ENCODE measurements around the gene EGR1. TPM values are rescaled to one million over a fixed set of nuclear protein-coding genes. Genes with fewer than 3 reads are reported as not detected.

EGR1 gene
- total RNA-seq, 3 donors from 2014 or later = 16.8 to 90.0 (median 23.5) TPM

DNA sequence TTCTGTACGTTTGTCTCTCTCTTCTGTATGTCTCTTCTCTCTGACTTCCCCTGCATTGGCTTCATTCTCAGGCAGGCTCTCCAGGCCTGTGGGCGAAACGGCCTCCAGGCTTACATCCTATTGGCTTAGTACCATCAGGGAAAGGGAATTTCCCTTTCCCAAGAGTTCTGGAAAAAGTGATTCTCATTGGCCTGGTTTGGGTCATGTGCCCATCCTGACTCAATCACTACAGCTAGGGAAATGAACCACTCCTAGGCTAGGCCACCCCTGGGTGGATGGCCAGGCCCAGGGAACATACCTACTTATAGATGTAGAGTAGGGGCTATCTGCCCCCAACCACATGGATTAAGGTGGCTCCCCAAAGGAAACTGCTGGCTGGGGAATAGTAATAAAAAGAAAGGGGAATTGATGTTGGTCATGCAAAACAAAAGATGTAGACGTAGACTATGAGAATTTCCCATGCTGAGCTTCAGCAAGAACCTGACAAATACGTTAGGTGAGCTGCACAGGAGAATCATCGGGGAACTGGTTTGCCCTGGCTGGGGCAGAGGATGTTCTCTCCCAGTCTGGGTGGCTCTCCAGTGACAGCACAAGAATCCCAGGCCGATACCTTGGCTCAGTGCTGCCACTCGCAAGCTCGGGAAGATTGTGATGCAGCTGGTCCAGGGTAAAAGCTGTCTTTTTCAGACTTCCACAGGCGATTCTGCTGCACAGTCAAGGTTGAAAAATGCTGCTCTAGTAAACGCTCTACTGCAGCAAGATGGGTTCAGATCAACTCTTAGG is 3.7 kb upstream of the EGR1 start:
- DNase-seq = no peak
- Histone ChIP-seq H3K4me1 (ENCODE audit: low read depth) (peaks cover 10% of the 10 kb centered on the region), H3K36me3 (ENCODE audit: low read depth) (no peaks in the 10 kb centered on the region), H3K9me3 (no peaks in the 10 kb centered on the region), H3K4me3 (no peak overlapping the region)
- ATAC-seq = no peak
- intact Hi-C loops (cut with DNase I, micrococcal nuclease) = no loop called here
- TF ChIP-seq, protein P1, sequence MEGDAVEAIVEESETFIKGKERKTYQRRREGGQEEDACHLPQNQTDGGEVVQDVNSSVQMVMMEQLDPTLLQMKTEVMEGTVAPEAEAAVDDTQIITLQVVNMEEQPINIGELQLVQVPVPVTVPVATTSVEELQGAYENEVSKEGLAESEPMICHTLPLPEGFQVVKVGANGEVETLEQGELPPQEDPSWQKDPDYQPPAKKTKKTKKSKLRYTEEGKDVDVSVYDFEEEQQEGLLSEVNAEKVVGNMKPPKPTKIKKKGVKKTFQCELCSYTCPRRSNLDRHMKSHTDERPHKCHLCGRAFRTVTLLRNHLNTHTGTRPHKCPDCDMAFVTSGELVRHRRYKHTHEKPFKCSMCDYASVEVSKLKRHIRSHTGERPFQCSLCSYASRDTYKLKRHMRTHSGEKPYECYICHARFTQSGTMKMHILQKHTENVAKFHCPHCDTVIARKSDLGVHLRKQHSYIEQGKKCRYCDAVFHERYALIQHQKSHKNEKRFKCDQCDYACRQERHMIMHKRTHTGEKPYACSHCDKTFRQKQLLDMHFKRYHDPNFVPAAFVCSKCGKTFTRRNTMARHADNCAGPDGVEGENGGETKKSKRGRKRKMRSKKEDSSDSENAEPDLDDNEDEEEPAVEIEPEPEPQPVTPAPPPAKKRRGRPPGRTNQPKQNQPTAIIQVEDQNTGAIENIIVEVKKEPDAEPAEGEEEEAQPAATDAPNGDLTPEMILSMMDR (IDR thresholded peaks at IDR 0.05) = no peak

DNA sequence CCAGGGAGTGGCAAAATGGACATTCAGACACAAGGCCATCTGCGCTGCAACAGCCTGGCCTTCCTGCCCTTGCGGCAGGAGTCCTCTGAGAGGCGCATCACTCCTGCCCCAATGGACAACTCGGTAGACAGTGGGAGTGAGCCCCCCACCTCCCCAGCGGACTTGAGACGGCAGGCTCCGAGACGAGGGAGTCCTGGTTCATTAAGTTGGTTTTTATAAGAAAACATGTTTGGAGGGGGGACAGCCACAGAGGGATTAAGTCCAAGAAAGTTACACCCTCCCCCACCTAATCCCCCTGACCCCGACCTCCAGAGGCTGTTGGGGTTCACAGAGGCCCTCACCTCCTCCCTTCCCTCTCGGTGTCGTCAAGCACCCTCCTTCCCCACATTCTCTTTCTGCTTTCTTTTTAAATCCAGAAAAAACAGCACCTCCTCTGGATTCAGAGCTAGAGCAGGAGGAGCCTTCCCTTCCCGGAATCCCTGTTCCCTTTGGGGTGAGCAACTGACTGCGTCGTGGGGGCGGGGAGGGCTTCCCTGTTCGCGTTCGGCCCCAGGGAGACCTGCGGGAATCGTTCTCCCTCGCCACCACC is 1.8 kb upstream of the EGR1 start:
- ATAC-seq = peak; percentile 4
- Histone ChIP-seq H3K9me3 (no peaks in the 10 kb centered on the region), H3K36me3 (ENCODE audit: low read depth) (no peaks in the 10 kb centered on the region), H3K4me3 (peak overlapping the region; percentile 48), H3K4me1 (ENCODE audit: low read depth) (peaks cover 15% of the 10 kb centered on the region)
- TF ChIP-seq, protein P1 (IDR thresholded peaks at IDR 0.05) = no peak
- peak; percentile 54 to 64 (median 64) for DNase-seq
- intact Hi-C loops (cut with DNase I, micrococcal nuclease) = no loop called here

DNA sequence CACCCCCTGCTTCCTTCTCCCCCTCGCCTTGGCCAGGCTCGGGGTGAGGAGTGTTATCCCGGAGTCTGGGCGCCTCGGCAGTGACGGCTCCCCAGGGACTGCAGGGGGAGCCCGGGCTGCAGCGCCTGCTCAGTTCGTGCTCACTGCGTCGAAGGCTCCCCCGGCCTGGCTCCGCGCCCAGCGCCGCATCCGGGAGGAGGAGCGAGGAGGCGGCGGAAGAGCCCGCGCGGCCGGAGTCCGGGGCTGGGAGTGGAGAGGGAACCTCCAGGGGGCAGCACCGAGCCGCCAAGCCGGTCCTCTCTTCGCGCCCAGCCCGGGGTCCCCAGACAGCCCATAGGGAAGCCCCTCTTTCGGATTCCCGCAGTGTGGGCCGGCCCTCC is 1.3 kb upstream of the EGR1 start:
- Histone ChIP-seq H3K4me1 (ENCODE audit: low read depth) (peaks cover 15% of the 10 kb centered on the region), H3K4me3 (peak overlapping the region; percentile 48), H3K36me3 (ENCODE audit: low read depth) (no peaks in the 10 kb centered on the region), H3K9me3 (no peaks in the 10 kb centered on the region)
- ATAC-seq (peak; percentile 79), DNase-seq (peak; percentile 94 to 98 (median 97))
- intact Hi-C loops (cut with DNase I, micrococcal nuclease) = no loop called here
- TF ChIP-seq, protein P1 (IDR thresholded peaks at IDR 0.05) = peak; percentile 88

DNA sequence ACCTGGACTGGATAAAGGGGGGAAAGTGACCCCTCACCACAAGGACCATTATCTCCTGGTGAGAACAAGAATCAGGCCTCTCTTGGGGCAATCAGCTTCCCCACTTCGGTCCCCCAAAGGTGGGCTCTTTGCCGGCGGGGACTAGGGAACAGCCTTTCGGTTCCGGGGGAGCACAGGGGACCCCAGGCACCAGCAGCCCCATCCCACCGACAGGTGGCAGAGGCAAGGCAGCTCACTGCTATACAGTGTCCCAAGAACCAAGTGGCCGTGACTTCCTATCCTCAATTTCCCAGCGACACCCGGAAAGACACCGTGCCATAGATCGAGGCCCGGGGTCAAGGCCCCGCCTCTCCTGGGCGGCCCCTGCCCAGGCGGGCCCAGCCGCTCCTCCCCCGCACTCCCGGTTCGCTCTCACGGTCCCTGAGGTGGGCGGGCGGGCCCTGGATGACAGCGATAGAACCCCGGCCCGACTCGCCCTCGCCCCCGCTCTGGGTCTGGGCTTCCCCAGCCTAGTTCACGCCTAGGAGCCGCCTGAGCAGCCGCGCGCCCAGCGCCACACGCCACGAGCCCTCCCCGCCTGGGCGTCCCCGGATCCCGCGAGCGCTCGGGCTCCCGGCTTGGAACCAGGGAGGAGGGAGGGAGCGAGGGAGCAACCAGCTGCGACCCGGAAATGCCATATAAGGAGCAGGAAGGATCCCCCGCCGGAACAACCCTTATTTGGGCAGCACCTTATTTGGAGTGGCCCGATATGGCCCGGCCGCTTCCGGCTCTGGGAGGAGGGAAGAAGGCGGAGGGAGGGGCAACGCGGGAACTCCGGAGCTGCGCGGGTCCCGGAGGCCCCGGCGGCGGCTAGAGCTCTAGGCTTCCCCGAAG is 655 bp upstream of the EGR1 start:
- ATAC-seq (peak; percentile 82), DNase-seq (peak; percentile 95 to 97 (median 97))
- TF ChIP-seq, protein P1 (IDR thresholded peaks at IDR 0.05) = no peak
- Histone ChIP-seq H3K36me3 (ENCODE audit: low read depth) (no peaks in the 10 kb centered on the region), H3K4me3 (peak overlapping the region; percentile 48), H3K9me3 (no peaks in the 10 kb centered on the region), H3K4me1 (ENCODE audit: low read depth) (peaks cover 15% of the 10 kb centered on the region)
- intact Hi-C loops (cut with DNase I, micrococcal nuclease) = no loop called here

DNA sequence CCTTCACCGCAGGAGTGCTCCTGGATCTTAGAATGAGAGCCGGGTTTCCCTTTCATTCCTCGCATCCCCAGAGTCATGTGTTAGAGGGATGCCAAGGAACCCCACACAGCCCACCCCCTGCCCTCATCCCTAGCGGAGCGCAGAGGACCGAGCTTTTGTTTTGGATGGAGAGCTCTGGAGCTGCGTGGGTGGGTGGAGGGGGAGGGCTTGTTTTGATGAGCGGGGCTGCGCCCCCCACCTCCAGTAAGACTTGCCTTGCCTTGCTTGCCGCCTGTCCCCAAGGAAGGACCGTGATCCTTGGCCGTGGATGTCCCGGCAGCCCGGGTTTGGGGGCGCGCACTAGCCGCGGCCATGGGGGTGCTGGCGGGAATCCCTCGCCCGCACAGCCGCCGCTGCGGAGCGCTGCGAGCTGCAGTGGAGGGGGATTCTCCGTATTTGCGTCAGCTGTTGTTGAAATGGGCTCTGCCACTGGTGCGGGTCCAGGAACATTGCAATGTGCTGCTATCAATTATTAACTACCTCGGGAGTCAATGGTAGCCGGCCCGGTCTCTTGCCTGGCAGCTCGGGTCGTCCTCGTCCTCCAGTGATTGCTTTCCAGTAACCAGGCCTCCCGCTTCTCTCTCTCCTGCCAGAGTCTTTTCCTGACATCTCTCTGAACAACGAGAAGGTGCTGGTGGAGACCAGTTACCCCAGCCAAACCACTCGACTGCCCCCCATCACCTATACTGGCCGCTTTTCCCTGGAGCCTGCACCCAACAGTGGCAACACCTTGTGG is 1.0 kb downstream of the EGR1 start:
- H3K4me1 ChIP-seq (ENCODE audit: low read depth) = peaks cover 14% of the 10 kb centered on the region
- H3K9me3 ChIP-seq = no peaks in the 10 kb centered on the region
- no peaks in the 10 kb centered on the region for H3K36me3 ChIP-seq (ENCODE audit: low read depth)
- intact Hi-C loops (cut with DNase I, micrococcal nuclease) = no loop called here
- peak overlapping the region; percentile 48 for H3K4me3 ChIP-seq
- peak in 1 of 3 donors; percentile 53 for DNase-seq
- TF ChIP-seq, protein P1 (IDR thresholded peaks at IDR 0.05) = no peak
- no peak for ATAC-seq

Data from mucosa of descending colon (tissue), 3 donors.